ENCODE measurements around the gene TEX48. TPM values are rescaled to one million over a fixed set of nuclear protein-coding genes. Genes with fewer than 3 reads are reported as not detected.

The TEX48 gene, protein sequence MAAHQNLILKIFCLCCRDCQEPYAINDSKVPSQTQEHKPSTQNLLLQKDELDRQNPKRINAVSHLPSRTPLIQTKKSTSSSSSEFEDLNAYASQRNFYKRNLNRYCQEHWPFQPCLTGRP
- not detected for total RNA-seq

DNA sequence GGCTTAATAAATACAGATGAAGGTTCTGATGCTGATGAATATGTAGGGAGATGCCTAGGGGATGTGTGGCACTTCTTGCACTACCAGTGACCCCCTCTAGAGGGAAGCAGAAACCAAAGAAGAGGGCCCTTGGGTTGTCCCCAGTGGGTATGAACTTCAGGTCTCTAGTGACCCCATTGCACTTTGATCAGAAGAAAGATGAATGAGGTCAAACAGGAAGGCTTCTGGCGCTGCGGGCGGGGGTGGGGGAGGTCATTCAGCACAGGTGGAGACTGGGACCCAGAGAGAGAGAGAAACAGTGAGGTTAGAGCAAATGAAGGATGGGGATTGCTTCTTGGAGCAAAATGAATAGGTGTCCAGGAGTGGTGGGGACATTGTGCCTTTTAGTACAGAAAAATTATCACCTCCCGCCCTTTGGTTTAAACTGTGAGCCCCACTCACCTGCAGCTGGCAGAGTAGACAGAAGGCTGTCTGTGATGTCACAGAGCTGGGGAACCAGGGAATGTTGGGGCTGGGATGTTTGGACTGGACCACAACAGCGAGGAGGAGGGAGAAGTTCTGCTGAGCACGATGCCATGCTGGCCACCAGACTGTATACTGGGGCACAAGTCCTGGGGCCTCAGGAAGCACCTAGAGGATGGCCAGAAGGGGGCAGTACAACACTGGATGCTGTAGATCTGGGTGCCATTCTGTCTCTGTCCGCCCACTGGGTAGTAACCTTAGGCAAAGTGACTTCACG lies at the start of gene TEX48:
Gene TEX48 (minus strand): TSS at position 599 of the 739 bp plus-strand sequence. CDS start 10,469 bp downstream, outside the sequence.
- DNase-seq (ENCODE audit: low spot score): peak; percentile 79

DNA sequence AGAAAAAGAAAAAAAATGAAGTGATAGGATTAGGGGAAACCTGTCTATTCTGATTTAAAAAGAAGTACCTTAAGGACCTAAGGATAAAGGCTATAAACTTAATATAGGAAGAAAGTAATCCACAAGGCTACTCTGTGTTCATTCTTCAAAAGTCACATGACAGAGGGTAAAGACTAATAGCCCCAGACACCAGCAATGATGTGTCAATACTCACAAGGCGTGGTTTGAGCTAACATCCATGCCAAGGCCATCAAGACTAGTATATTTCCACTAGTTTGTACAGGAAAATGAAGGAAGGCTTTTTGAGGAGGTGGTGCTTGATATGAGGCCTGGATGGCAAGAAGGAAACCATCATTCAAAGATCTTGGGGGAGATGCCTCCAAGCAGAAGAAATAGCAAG lies 49.7 kb upstream of the TEX48 start:
- DNase-seq (ENCODE audit: low spot score): no peak

DNA sequence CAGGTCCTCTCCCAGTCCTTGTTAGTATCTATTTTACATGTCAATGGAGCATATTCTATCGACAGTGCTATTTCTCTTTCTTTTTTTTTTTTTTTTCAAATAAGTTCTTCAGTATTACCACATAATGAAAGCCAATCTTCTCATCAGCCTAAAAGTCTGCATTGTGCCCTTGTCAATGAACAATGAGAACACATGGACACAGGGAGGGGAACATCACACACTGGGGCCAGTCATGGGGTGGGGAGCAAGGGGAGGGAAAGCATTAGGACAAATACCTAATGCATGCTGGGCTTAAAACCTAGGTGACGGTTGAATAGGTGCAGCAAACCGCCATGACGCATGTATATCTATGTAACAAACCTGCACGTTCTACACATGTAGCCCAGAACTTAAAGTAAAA lies 47.7 kb upstream of the TEX48 start:
- DNase-seq (ENCODE audit: low spot score): no peak

DNA sequence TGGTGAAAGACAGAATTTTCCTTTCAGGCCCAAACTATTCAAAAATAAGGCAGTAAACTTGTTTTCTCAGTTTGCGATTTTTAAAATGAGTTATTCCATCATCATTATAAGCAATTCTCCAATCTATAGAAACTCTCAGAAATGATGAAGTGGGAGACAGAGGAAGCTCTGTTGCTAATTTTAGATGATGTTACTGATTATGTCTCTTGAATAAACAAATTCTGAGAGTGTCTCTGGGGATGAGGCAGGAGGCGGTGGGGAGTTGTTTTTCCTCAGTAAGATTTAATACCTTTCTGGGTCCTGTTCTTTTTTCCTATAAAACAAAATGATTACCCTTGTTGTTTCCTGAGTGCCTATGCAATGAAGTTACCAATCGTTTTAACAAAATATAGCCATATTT lies 43.9 kb upstream of the TEX48 start:
- DNase-seq (ENCODE audit: low spot score): no peak

DNA sequence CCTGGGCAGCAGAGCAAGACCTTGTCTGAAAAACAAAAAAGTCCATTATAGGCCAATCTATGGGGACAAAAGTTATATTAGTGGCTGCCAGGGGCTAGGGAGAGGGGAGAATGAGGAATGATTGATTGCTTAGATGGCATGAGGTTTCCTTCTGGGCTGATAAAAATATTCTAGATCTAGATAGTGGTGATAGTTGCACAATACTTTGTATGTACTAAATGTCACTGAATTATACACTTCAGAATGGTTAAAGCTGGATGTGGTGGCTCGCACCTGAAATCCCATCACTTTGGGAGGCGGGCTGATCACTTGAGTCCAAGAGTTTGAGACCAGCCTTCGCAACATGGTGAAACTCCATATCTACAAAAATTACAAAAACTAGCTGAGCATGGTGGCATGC lies 42.8 kb upstream of the TEX48 start:
- DNase-seq (ENCODE audit: low spot score): no peak

DNA sequence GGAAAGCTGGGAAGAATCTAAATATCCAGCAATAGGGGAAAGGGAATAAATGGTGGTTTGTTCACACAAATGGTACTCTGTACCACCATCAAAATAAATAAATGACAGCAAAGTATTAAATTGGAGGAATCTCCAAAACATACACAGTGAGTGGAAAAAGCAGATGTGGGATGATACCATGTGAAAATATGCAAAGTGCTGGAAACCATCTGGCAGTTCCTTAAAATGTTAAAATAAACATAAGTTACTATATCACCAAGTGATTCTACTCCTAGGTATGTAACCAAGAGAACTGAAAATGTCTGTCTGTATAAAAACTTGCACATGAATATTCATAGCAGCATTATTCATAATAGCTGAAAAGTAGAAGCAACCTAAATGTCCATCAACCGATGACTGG lies 41.9 kb upstream of the TEX48 start:
- DNase-seq (ENCODE audit: low spot score): no peak

DNA sequence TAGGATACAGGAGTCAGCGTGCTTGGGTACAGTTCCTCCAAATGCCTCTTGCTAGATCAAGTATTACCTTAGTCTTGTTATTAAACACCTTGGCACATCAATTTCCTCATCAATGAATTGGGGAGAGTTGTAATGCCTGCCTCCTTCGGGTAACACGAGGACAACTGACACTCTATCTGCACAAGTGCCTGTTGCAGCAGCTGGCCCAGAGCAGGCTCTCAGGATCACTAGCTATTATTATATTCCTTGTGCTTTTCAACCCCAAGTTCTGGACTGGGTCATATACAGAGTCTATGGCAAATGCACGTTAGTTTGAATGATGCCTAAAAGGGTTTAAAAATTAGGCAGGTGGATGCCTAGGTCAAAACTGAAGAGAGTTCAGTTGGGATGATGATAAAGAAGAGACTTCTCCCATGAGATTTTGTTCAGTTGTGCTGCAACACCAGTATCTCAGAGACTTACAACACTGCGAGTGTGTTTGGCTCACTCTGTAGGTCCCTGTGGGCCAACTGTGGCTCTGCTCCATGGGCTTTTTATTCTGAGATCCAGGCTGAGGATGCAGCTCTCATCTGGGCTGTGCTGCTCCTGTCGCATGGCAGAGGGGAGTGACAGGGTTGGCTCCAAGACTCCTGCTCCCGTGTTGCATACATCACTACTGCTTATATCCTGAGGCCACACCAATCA lies 41.1 kb upstream of the TEX48 start:
- DNase-seq (ENCODE audit: low spot score): no peak

DNA sequence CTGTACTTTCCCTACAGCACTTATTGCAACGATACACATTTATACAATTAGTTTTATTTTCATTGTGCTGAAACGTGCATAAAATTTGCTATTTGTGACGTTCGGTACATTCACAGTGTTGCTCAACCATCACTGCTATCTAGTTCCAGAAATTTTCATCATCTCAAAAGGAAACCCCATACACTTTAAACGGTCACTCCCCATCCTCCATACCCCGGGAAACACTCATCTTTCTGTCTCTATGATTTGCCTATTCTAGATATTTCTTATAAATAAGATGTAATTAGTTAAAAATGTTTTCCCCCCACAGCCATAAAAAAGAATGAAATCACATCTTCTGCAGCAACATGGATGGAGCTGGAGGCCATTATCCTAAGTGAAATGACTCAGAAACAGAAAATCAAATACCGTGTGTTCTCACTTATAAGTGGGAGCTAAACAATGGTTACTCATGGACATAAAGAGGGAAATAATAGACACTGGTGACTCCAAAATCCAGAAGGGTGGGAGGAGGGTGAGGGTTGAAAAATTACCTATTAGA lies 40.2 kb upstream of the TEX48 start:
- no peak for DNase-seq (ENCODE audit: low spot score)

DNA sequence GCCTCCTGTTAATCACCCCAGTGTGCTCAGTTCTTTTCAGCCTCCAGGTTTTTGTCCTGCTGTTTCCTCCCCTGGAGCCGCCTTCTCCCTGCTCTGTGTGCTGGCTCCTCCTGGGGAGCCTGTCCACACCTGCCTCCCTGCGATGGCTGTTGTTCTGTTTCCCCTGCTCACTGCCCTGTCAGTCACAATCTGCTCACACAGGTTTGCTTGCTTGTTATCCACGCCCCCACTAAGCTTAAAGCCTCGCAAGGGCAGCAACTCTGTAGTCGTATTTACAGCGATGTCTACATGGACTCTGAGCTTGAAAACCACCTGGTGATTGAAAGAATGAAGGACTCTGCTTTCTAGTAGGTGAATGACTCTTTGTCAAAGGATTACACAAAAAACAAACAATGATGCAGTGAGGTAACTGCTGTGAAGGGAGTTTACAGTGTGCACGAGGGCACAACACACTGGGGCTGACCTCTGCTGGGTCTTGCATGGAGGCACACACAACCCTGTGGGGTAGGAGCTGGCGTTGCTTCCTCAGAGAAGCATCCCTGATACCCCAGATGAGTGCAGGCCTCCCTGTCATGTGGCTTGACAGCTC lies 39.6 kb upstream of the TEX48 start:
- peak; percentile 68 for DNase-seq (ENCODE audit: low spot score)

DNA sequence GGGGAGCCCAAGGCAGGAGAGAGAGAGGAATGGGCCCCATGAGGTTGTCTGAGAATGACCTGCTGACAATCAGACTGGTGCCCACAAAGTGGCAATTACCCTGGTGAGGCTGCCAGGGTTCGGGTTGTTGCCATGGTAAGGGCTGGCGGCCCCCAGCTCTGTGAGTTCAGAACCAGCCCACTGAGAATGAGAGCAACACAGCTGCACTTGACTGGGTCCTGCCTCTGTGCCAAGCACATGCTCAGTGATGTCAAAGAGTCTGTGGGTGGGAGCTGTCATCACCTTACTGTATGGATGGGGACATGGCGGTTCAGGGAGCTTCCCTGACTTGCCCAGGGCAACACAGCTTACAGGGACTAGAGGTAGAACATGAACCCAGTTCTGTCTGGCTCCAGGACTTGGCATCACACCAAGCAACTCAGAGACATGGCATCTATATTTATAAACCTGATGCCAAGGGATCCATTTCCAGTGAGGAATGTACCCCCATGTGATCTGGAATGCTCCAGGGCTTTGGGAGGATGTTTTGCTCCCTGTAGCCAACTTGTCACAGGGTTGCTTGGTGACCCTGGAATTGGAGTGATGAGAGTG lies 38.2 kb upstream of the TEX48 start:
- DNase-seq (ENCODE audit: low spot score): no peak

DNA sequence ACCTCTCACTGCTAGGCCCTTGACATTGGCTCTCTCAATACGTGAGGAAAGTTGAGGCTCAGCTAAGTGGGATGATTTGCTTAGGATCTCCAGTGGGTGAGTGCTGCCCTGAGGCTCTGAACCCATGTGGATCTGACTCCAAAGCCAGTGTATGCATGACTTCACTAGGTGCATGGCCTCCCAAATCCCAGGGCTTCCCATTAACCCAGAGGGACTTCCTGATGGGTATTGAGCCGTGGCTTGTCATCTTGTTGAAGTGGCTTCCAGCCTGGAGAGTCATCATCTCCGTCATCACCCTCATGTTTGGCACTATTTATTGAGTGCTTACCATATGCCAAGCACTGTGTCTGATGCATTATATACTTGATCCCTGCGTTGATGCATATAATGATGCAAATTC lies 37.3 kb upstream of the TEX48 start:
- DNase-seq (ENCODE audit: low spot score): no peak

DNA sequence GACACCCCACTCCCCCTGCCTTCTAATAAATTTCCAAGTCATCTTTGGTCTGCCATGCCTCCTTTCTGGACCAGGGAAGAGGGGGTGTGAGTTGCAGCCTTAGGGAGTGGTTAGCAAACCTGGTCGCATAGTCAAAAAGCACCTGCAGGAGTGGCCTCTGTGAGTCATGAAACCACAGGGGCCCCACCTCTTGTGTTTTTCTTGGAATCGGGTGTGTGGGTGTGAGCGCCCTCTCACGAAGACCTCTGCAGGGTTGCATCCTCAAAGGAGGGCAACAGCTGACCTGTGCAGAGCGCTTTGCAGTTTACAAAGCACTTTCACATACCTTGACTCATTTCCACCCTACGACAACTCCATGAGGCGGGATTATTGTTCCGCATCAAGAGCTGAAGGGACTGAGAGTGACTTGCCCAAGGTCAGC lies 36.8 kb upstream of the TEX48 start:
- DNase-seq (ENCODE audit: low spot score): peak; percentile 65

DNA sequence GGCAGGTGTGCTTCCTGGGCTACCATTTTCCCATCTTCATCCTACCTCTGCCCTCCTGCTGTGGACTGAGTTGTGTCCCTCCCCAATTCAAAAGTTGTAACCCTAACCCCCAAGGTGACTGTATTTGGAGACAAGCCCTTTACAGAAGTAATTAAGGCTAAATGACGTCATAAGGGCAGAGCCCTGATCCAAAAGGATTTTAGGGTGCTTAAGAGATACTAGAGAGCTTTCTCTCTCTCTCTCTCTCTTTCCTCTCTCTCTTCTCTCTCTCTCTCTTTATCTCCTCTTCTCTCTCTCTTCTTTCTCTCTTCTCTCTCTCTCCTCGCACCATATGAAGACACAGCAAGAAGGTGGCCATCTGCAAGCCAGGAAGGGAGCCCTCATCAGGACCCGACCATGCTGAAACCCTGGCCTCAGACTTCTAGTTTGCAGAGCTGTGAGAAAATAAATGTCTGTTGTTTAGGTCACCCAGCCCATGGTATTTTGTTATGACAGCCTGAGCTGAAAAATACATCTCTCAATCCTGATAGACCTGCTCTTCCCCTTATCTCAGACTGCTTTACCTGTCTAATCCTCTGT lies 36.0 kb upstream of the TEX48 start:
- DNase-seq (ENCODE audit: low spot score): no peak

DNA sequence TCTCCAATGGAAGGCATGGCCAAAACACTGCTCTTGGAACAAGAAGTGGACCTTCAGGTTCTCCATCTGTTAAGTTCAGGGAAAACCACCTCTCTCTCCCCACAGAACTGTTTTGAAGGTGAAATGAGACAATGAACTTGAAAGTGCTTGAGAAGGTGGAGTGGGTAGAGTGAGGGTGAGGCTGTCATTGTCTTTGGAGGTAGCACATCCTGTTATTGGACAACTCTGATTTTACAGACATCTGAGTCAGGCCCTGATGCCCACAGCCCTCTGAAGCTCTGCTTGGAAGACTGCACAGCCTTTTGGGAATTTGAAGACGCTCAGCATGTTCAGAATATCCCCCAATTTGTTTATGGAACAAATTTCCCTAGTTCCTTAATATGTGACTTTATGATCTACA lies 27.6 kb upstream of the TEX48 start:
- no peak for DNase-seq (ENCODE audit: low spot score)

DNA sequence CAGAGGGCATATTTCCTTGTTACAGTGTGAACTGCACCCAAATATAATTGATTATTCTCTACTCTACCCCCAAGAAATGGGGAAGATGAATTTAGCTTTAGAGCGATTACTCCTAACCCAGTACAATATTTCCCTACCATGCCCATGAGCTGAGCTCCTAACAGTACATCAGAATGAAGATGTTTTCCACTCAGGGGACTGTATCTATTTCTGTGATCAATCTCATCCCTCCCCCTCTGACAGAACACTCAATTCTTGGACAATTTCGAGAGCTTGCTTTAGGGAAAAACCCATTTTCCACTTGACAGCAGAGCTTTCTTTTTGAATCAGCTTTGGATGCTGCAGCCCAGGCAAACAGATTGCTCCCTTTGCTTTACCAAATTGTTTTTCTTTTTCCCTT lies 24.7 kb upstream of the TEX48 start:
- no peak for DNase-seq (ENCODE audit: low spot score)

DNA sequence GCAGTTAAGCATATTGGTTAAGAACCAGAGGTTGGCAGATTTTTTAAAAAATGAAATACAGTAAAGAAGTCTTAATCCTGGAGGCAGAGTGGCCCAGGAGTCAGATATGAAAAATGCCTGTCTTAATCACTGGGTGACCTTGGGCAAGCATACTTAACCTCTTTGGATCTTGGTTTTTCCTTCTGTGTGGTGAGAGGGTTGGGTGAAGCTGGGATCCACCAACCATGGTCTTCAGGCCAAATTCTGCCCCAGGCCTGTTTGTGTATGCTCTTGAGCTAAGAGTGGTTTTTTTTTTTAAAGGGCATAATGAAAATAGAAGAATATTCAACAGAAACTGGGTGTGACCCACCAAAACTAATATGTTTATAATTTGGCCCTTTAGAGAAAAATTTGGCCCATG lies 20.0 kb upstream of the TEX48 start:
- DNase-seq (ENCODE audit: low spot score): no peak

DNA sequence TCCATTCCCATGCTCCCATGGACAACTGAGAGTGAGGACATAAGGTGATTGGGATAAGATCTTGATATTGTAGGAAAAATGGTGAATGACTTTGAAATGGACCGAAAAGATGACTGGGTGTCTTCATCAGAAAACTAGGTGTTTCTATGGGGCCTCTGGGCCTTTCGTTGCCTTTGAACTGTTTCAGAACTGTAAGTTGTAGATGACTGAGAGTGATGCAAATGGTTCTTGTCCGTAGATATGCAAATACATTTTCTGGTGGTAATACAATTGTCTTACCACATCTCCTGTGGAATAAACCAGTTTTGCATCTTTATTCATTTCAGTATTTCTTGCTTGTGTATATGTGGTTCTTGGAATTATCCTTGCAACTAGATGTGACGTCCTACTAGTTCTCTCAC lies 16.0 kb upstream of the TEX48 start:
- DNase-seq (ENCODE audit: low spot score): no peak

DNA sequence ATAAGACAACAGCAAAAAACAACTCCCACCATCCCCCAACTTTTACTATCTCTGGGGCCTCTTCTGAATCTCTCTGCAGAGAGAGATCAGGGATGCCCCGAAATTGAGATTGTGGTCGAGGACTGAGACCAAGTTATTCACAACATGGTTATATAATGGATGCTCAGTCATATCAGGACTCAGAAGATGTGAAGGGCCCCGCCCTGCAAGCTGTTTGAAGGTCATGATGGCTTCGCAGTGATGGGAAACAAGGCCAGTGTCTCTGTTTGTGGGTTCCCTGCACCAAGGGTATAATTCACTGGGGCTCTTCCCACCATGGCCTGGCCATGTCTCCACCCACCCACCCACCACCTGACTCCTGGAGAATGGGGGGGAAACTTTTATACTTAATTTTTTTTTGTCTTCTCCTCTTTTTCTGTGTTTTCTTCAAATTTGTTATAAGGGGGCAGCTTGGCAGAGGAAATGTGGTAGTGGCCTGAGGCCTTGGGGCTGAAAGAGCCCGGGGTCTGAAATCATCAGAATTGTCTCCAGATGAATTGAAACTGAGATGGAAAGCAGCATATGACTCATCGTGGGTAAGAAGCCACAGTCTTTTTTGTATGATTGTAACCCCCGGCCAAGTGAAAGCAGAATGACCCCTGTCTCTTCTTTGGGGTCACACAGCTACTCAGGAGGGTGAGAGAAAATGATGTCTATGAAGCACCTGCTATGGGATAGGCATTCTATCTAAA lies 15.0 kb upstream of the TEX48 start:
- no peak for DNase-seq (ENCODE audit: low spot score)

DNA sequence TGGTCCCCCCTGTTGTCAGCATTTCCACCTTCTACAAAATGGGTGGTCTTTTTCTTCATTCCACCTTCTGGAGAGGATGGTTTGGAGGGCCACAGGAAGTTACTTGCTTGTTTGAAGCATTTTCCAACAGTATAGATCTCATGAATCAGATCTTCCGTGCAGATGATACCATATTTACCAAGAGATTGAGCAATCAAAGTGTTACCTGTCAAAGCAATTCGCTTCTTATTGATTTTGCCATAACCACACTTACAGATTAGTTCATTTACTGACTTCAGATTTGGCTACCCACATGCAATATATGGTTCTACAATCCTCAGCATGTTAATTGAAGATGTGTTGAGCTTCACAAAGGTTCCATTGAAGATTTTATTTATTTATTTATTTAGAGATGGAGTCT lies 14.0 kb upstream of the TEX48 start:
- DNase-seq (ENCODE audit: low spot score): no peak

DNA sequence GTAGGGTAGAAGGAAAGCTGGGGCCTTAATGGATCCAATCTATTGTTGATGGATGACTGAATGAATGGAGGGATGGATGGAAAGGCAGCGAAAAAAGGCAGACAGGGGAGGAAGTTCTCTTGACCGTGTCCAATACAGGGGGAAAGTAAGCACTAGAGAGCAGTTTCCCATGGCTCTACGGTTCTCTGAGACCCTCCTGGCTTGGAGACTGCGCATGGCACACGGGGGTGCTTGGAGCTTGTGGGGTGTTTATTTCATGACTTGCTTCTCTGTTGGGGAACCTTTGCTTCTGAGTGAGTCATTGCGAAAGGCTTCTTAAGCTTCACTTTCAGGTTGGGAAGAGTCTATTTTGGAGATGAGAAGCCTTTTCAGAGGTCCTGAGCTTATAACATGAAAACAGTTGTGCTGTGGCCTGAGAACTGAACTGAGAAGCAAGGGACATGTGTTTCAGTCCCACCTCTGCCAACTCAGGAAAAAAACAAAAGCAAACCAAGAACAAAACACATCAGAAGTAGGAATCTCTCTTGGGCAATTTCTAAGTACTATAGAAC lies 12.8 kb upstream of the TEX48 start:
- no peak for DNase-seq (ENCODE audit: low spot score)

DNA sequence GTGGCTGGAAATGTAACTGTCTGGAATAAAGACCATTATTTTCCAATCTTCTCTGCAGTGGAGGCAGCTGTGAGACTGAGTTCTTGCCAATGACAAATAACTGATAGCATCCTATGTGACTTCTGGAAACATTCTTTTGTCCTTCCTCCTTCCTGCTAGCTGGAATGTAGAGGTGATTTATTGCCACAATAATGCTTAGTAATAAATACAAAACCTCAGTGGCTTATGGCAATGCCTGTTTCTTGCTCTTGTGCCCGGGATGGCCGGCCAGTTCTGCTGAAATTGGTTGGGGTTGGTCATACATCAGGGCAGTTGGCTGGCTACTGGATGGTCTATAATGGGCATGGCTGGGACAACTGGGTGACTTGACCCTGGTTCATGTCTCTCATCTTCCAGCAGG lies 12.2 kb upstream of the TEX48 start:
- no peak for DNase-seq (ENCODE audit: low spot score)

Data from ureter (tissue), 1 donor.